ENCODE measurements around the gene TGFBR2. TPM values are rescaled to one million over a fixed set of nuclear protein-coding genes. Genes with fewer than 3 reads are reported as not detected.
A peak's percentile ranks its signal among the peaks of the same experiment; 100 is the strongest.

TGFBR2 gene
- total and polyA plus RNA-seq, 2 of the 13 experiments (the other 11 are each of a cell fraction or from before 2014, with no cell fraction given): 82.2 to 187 TPM

DNA sequence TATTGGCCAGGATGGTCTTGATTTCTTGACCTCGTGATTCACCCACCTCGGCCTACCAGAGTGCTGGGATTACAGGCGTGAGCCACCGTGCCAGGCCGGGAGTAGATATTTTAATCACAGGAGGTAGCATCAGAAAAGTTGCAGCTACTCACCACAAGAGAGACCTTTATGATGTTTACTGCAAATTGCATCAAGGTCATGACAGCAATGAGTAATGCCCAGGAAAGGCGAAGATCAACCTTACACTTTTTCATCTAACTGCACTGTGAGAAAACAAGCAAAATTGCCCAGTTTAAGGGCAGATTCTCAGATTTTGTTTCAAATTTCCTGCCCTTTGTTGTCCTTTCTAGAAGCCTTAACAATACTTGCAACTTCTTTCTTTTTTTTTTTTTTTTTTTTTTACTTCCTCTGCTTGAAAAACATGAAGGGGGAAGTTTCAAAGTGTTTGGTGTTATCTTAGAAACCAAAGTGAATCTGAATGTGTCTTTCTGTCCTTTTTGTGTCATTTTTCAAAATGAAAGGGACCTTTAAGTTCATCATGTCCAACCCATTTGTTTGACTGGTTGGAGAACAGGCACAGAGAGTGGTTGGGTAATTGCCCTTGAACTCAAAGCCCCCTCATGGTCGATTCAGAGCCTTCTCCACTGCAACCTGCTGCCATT is 25.0 kb downstream of the TGFBR2 start (continued):
- TF ChIP-seq HCFC1 (IDR thresholded peaks at IDR 0.05; ENCODE audit: low read depth, low read length) (no peak), ZFP82 (CRISPR knock-in tag; IDR thresholded peaks at IDR 0.05; ENCODE audit: borderline replicate concordance) (no peak), ZNF564 (CRISPR knock-in tag; IDR thresholded peaks at IDR 0.05) (no peak; the same call in 1 of the 2 replicates), FOSL2 (CRISPR knock-in tag; IDR thresholded peaks at IDR 0.05) (peak; percentile 83), FOXP1 (IDR thresholded peaks at IDR 0.05) (no peak), FOXP1 (CRISPR knock-in tag; IDR thresholded peaks at IDR 0.05) (peak; percentile 73), EP300 (IDR thresholded peaks at IDR 0.05; ENCODE audit: low read depth in 2 of 2, low read length in 2 of 2) (peak in 1 of 2 experiments; percentile 46; a peak in 2 of 4 replicates), EP300 (CRISPR knock-in tag; IDR thresholded peaks at IDR 0.05; ENCODE audit: borderline replicate concordance) (no peak), HMG20A (CRISPR knock-in tag; IDR thresholded peaks at IDR 0.05; ENCODE audit: borderline replicate concordance) (peak; percentile 55; the same call in 1 of the 2 replicates), ZKSCAN8 (CRISPR knock-in tag; IDR thresholded peaks at IDR 0.05; ENCODE audit: borderline replicate concordance) (peak; percentile 19; the same call in 1 of the 2 replicates), SOX6 (IDR thresholded peaks at IDR 0.05) (no peak), SOX6 (CRISPR knock-in tag; IDR thresholded peaks at IDR 0.05) (peak; percentile 47), NONO (IDR thresholded peaks at IDR 0.05) (no peak), NONO (CRISPR knock-in tag; conservative IDR thresholded peaks at IDR 0.05) (0 out of 2 replicates have a peak, but pooled peaks have one; percentile 21), ZNF101 (CRISPR knock-in tag; IDR thresholded peaks at IDR 0.05; ENCODE audit: borderline replicate concordance, low read depth) (no peak), NR2F6 (IDR thresholded peaks at IDR 0.05) (no peak; the same call in 1 of the 2 replicates), NR2F6 (CRISPR knock-in tag; IDR thresholded peaks at IDR 0.05) (peak; percentile 33), ADNP (CRISPR knock-in tag; IDR thresholded peaks at IDR 0.05) (no peak), ZNF629 (CRISPR knock-in tag; conservative IDR thresholded peaks at IDR 0.05) (peak; percentile 89), KLF16 (CRISPR knock-in tag; IDR thresholded peaks at IDR 0.05) (peak in 1 of 2 experiments; percentile 27; a peak in 1 of 4 replicates)
- TF ChIP-seq, protein P1, sequence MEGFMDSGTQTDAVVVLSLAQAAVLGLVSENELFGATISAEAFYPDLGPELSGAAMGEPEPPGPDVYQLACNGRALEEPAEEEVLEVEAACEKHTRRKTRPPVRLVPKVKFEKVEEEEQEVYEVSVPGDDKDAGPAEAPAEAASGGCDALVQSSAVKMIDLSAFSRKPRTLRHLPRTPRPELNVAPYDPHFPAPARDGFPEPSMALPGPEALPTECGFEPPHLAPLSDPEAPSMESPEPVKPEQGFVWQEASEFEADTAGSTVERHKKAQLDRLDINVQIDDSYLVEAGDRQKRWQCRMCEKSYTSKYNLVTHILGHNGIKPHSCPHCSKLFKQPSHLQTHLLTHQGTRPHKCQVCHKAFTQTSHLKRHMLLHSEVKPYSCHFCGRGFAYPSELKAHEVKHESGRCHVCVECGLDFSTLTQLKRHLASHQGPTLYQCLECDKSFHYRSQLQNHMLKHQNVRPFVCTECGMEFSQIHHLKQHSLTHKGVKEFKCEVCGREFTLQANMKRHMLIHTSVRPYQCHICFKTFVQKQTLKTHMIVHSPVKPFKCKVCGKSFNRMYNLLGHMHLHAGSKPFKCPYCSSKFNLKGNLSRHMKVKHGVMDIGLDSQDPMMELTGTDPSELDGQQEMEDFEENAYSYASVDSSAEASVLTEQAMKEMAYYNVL (CRISPR knock-in tag; IDR thresholded peaks at IDR 0.05; ENCODE audit: borderline replicate concordance): peak; percentile 51; the same call in 1 of the 2 replicates
- TF ChIP-seq, protein P2, sequence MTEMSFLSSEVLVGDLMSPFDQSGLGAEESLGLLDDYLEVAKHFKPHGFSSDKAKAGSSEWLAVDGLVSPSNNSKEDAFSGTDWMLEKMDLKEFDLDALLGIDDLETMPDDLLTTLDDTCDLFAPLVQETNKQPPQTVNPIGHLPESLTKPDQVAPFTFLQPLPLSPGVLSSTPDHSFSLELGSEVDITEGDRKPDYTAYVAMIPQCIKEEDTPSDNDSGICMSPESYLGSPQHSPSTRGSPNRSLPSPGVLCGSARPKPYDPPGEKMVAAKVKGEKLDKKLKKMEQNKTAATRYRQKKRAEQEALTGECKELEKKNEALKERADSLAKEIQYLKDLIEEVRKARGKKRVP (CRISPR knock-in tag; IDR thresholded peaks at IDR 0.05): peak in 1 of 2 experiments; percentile 84; a peak in 2 of 4 replicates
- TF ChIP-seq, protein P3, sequence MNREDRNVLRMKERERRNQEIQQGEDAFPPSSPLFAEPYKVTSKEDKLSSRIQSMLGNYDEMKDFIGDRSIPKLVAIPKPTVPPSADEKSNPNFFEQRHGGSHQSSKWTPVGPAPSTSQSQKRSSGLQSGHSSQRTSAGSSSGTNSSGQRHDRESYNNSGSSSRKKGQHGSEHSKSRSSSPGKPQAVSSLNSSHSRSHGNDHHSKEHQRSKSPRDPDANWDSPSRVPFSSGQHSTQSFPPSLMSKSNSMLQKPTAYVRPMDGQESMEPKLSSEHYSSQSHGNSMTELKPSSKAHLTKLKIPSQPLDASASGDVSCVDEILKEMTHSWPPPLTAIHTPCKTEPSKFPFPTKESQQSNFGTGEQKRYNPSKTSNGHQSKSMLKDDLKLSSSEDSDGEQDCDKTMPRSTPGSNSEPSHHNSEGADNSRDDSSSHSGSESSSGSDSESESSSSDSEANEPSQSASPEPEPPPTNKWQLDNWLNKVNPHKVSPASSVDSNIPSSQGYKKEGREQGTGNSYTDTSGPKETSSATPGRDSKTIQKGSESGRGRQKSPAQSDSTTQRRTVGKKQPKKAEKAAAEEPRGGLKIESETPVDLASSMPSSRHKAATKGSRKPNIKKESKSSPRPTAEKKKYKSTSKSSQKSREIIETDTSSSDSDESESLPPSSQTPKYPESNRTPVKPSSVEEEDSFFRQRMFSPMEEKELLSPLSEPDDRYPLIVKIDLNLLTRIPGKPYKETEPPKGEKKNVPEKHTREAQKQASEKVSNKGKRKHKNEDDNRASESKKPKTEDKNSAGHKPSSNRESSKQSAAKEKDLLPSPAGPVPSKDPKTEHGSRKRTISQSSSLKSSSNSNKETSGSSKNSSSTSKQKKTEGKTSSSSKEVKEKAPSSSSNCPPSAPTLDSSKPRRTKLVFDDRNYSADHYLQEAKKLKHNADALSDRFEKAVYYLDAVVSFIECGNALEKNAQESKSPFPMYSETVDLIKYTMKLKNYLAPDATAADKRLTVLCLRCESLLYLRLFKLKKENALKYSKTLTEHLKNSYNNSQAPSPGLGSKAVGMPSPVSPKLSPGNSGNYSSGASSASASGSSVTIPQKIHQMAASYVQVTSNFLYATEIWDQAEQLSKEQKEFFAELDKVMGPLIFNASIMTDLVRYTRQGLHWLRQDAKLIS (CRISPR knock-in tag; IDR thresholded peaks at IDR 0.05): no peak
- TF ChIP-seq, protein P4, sequence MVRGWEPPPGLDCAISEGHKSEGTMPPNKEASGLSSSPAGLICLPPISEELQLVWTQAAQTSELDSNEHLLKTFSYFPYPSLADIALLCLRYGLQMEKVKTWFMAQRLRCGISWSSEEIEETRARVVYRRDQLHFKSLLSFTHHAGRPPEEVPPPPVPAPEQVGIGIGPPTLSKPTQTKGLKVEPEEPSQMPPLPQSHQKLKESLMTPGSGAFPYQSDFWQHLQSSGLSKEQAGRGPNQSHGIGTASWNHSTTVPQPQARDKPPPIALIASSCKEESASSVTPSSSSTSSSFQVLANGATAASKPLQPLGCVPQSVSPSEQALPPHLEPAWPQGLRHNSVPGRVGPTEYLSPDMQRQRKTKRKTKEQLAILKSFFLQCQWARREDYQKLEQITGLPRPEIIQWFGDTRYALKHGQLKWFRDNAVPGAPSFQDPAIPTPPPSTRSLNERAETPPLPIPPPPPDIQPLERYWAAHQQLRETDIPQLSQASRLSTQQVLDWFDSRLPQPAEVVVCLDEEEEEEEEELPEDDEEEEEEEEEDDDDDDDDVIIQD (CRISPR knock-in tag; IDR thresholded peaks at IDR 0.05; ENCODE audit: low read depth): peak; percentile 55; the same call in 1 of the 2 replicates

Data from HepG2 (cell line).